A549 (cell line): ENCODE data around the gene SF3A2. TPM values are rescaled to one million over a fixed set of nuclear protein-coding genes. Genes with fewer than 3 reads are reported as not detected.
A peak's percentile ranks its signal among the peaks of the same experiment; 100 is the strongest.

Source experiments
- ATAC-seq, 2 experiments: fragments of 200-7000 bp in 1 of 2; fragments of >200 bp in 1 of 2; cut with Nextera tagmentation in 1 of 2; cut with Tn5 transposase in 1 of 2; 3 replicates each; pipeline versions ENCODE4 v1.8.0 to v1.9.1; 2018 to 2020; ENCODE audit warnings: mild to moderate bottlenecking in 1 of 2, moderate library complexity in 1 of 2
- CTCF ChIA-PET: fragments of 300-600 bp; sonication (Branson Sonifier 250); formaldehyde crosslinking; extraction: SDS; loops from one replicate; lab custom pipeline; 2021; ENCODE audit warnings: antibody characterized with exemption, inconsistent platforms; lab: Yijun Ruan, JAX
- POLR2A ChIA-PET: fragments of 350-600 bp; formaldehyde crosslinking; extraction: SDS; loops from one replicate; lab custom pipeline; 2021; ENCODE audit warnings: antibody characterized with exemption, inconsistent platforms; lab: Yijun Ruan, JAX
- DNase-seq, 2 experiments: peaks; one replicate each; pipeline versions ENCODE4 v3.0.0 to v3.0.0-alpha.2; 2011 to 2016; ENCODE audit warnings: low read depth in 1 of 2, low spot score in 1 of 2
- FAIRE-seq: peaks from 2 replicates; lab custom pipeline; 2011; peaks lifted over from hg19 to GRCh38; lab: Jason Lieb, UNC
- H3K27ac ChIP-seq, 2 experiments: fragments of >200 bp; sonication (Bioruptor Twin); formaldehyde crosslinking; 3 replicates each; pipeline ENCODE4 v1.5.1; 2016 to 2017
- H3K4me1 ChIP-seq: fragments of >200 bp; sonication (Bioruptor Twin); formaldehyde crosslinking; 3 replicates; pipeline ENCODE4 v1.6.1; 2016
- H3K4me2 ChIP-seq: fragments of >200 bp; sonication (Bioruptor Twin); formaldehyde crosslinking; 3 replicates; pipeline ENCODE4 v1.6.1; 2016
- H3K4me3 ChIP-seq: fragments of >200 bp; sonication (Bioruptor Twin); formaldehyde crosslinking; 3 replicates; pipeline ENCODE4 v1.5.1; 2016
- H3K9me3 ChIP-seq: fragments of >200 bp; sonication (Bioruptor Twin); formaldehyde crosslinking; 3 replicates; pipeline ENCODE4 v1.6.1; 2016
- BHLHE40 ChIP-seq: IDR thresholded peaks from 2 replicates; pipeline ENCODE4 v1.6.1; 2012; ENCODE audit warnings: low read depth, low read length, inconsistent platforms
- CHD2 ChIP-seq: fragments of 150-350 bp; IDR thresholded peaks from 2 replicates; pipeline ENCODE4 v1.6.1; 2014; ENCODE audit warnings: low read length; ENCODE audit not compliant: partially characterized antibody
- EHF ChIP-seq: fragments of 250-450 bp; sonication (Bioruptor Pico); IDR thresholded peaks from 2 replicates; pipeline ENCODE4 v1.5.0; 2020; ENCODE audit warnings: mild to moderate bottlenecking
- EHMT2 ChIP-seq: fragments of 200-600 bp; sonication (generic); IDR thresholded peaks from 2 replicates; pipeline ENCODE4 v1.6.1; 2016; ENCODE audit warnings: antibody characterized with exemption, low read depth, mild to moderate bottlenecking, moderate library complexity
- EP300 ChIP-seq, 2 experiments: fragments of >200 bp; sonication (Bioruptor Twin); formaldehyde crosslinking; IDR thresholded peaks; 2 replicates in 1 of 2; 3 replicates in 1 of 2; pipeline ENCODE4 v1.6.1; 2016 to 2017
- FOSB ChIP-seq: fragments of 250-450 bp; sonication (Bioruptor Pico); IDR thresholded peaks from 2 replicates; pipeline ENCODE4 v1.5.0; 2020; ENCODE audit warnings: mild to moderate bottlenecking, moderate library complexity
- FOSL2 ChIP-seq, 2 experiments: fragments of 450-650 bp in 1 of 2; fragments of >200 bp in 1 of 2; sonication (Bioruptor Twin) in 1 of 2; formaldehyde crosslinking; IDR thresholded peaks; 2 replicates each; pipeline versions ENCODE4 v1.5.0 to v1.6.1; 2016 to 2020; ENCODE audit warnings: mild to moderate bottlenecking in 1 of 2, moderate library complexity in 1 of 2
- FOXS1 ChIP-seq: fragments of 250-450 bp; sonication (Bioruptor Pico); IDR thresholded peaks from 2 replicates; pipeline ENCODE4 v1.5.0; 2020; ENCODE audit warnings: mild to moderate bottlenecking, moderate library complexity
- GATA3 ChIP-seq: IDR thresholded peaks from 2 replicates; pipeline ENCODE4 v1.6.1; 2012; ENCODE audit warnings: borderline replicate concordance
- HEYL ChIP-seq: fragments of 250-450 bp; sonication (Bioruptor Pico); IDR thresholded peaks from 2 replicates; pipeline ENCODE4 v1.8.0; 2021; ENCODE audit warnings: mild to moderate bottlenecking, moderate library complexity
- KDM1A ChIP-seq: fragments of 200-600 bp; sonication (generic); IDR thresholded peaks from 2 replicates; pipeline ENCODE4 v1.6.1; 2016; ENCODE audit warnings: low read depth, mild to moderate bottlenecking
- KDM5A ChIP-seq: fragments of 200-600 bp; sonication (generic); IDR thresholded peaks from 2 replicates; pipeline ENCODE4 v1.6.1; 2016; ENCODE audit warnings: antibody characterized with exemption, mild to moderate bottlenecking
- MAFK ChIP-seq: fragments of 450-650 bp; IDR thresholded peaks from 2 replicates; pipeline ENCODE4 v1.6.1; 2014; ENCODE audit not compliant: partially characterized antibody
- MAZ ChIP-seq: fragments of 150-350 bp; IDR thresholded peaks from 2 replicates; pipeline ENCODE4 v1.6.1; 2014; ENCODE audit warnings: antibody characterized with exemption, low read depth, low read length, borderline replicate concordance
- MYC ChIP-seq: IDR thresholded peaks from 2 replicates; pipeline ENCODE4 v1.6.1; 2012; ENCODE audit warnings: mild to moderate bottlenecking, inconsistent platforms, low read length, improper control_type of control experiment, borderline replicate concordance
- POLR2AphosphoS2 ChIP-seq: conservative IDR thresholded peaks from 2 replicates; pipeline ENCODE4 v1.6.1; 2012; ENCODE audit warnings: low read length, improper control_type of control experiment, inconsistent platforms
- RAD21 ChIP-seq, 2 experiments: fragments of >200 bp in 1 of 2; sonication (Bioruptor Twin) in 1 of 2; formaldehyde crosslinking in 1 of 2; IDR thresholded peaks in 1 of 2; conservative IDR thresholded peaks in 1 of 2; 2 replicates in 1 of 2; 3 replicates in 1 of 2; pipeline ENCODE4 v1.6.1; 2012 to 2018; ENCODE audit warnings: inconsistent platforms in 1 of 2
- RFX5 ChIP-seq: fragments of 450-650 bp; IDR thresholded peaks from 2 replicates; pipeline ENCODE4 v1.7.1; 2014; ENCODE audit warnings: antibody characterized with exemption, mild to moderate bottlenecking, moderate library complexity
- TP53 ChIP-seq: fragments of 250-450 bp; sonication (Bioruptor Pico); IDR thresholded peaks from 2 replicates; pipeline ENCODE4 v1.5.0; 2021; ENCODE audit warnings: mild to moderate bottlenecking, moderate library complexity
- ZFP36 ChIP-seq: fragments of 450-650 bp; IDR thresholded peaks from 2 replicates; pipeline ENCODE4 v1.6.1; 2014; ENCODE audit warnings: borderline replicate concordance; ENCODE audit not compliant: partially characterized antibody
- WGBS: methylation state at CpG from one replicate; pipeline ENCODE4 v1.1.6; 2017; ENCODE audit errors: missing lambda C conversion rate; 5-methylcytosine and 5-hydroxymethylcytosine counted together
- polyA plus RNA-seq, 4 experiments: library from polyadenylated mRNA; depleted of rRNA in 3 of 4; stranded (reverse); fragments of >200 nt; fragmentation: RNase III in 1 of 4; extraction: RNeasy Plus Mini Kit Qiagen cat#74134 plus additional on column Dnase treatment in 1 of 4; gene quantifications; 2 replicates in 3 of 4; 3 replicates in 1 of 4; pipeline ENCODE4 v1.2.3, GENCODE V29; 2011 to 2017
- TF ChIP-seq, protein P1 (sequence below): fragments of >200 bp; sonication (Bioruptor Twin); formaldehyde crosslinking; IDR thresholded peaks from 3 replicates; pipeline ENCODE4 v1.5.1; 2016
- TF ChIP-seq, protein P2 (sequence below): fragments of 250-450 bp; sonication (Bioruptor Pico); IDR thresholded peaks from 2 replicates; pipeline ENCODE4 v1.5.0; 2020; ENCODE audit warnings: low read depth, mild to moderate bottlenecking, moderate library complexity

The SF3A2 gene
- polyA plus RNA-seq, 2 of the 4 experiments (the other 2 are of a cell fraction): 11.9 to 68.2 TPM

DNA sequence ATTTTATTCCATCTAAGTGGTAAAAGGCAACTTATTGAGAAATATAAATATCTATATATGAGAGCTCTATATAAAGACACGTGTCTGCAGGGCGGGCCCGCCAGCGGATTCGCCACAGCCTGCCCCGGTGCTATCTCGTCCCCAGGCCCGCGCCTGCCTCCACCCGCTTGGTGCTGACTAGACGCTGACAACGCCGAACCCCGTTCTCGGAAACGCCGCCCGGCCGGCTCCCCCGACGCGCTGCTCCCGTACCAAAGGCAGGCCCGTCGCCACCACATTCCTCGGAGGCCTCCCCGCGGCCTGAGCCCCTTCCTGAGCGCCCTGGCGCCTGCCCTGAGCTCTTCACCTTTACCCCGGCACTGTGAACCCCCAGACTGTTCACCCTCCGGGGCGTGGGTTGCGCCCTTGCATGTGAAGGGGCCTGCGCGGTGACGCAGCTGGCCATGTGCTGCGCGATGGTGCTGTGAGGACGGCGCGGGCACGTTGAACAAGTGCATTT lies 6.5 kb upstream of the SF3A2 start:
- ChIA-PET CTCF (interaction anchor here (1.0 kb wide), 1 partner anchor 27 kb away, joined by 3 read pairs; no protein-coding TSS in a partner anchor), POLR2A (no interaction called here)
- WGBS: 92% methylated on average over 32 of the region's 43 CpGs
- TF ChIP-seq HEYL: no peak
- no peak for TF ChIP-seq MAFK
- TF ChIP-seq KDM5A: no peak
- no peak for TF ChIP-seq CHD2
- TF ChIP-seq FOSB (CRISPR knock-in tag): no peak
- TF ChIP-seq EP300 (IDR thresholded peaks at IDR 0.05): no peak
- no peak for TF ChIP-seq EHF (CRISPR knock-in tag)
- no peak for TF ChIP-seq KDM1A
- no peak for TF ChIP-seq FOSL2 (IDR thresholded peaks at IDR 0.05)
- no peak for TF ChIP-seq FOSL2 (CRISPR knock-in tag; IDR thresholded peaks at IDR 0.05)
- TF ChIP-seq, protein P1, sequence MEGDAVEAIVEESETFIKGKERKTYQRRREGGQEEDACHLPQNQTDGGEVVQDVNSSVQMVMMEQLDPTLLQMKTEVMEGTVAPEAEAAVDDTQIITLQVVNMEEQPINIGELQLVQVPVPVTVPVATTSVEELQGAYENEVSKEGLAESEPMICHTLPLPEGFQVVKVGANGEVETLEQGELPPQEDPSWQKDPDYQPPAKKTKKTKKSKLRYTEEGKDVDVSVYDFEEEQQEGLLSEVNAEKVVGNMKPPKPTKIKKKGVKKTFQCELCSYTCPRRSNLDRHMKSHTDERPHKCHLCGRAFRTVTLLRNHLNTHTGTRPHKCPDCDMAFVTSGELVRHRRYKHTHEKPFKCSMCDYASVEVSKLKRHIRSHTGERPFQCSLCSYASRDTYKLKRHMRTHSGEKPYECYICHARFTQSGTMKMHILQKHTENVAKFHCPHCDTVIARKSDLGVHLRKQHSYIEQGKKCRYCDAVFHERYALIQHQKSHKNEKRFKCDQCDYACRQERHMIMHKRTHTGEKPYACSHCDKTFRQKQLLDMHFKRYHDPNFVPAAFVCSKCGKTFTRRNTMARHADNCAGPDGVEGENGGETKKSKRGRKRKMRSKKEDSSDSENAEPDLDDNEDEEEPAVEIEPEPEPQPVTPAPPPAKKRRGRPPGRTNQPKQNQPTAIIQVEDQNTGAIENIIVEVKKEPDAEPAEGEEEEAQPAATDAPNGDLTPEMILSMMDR: no peak
- no peak for TF ChIP-seq BHLHE40
- TF ChIP-seq ZFP36: no peak
- TF ChIP-seq, protein P2, sequence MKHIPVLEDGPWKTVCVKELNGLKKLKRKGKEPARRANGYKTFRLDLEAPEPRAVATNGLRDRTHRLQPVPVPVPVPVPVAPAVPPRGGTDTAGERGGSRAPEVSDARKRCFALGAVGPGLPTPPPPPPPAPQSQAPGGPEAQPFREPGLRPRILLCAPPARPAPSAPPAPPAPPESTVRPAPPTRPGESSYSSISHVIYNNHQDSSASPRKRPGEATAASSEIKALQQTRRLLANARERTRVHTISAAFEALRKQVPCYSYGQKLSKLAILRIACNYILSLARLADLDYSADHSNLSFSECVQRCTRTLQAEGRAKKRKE (CRISPR knock-in tag): no peak
- no peak for TF ChIP-seq MYC
- TF ChIP-seq TP53 (CRISPR knock-in tag): no peak
- TF ChIP-seq MAZ: no peak
- no peak for TF ChIP-seq EHMT2
- no peak for TF ChIP-seq GATA3
- no peak for TF ChIP-seq RAD21 (conservative IDR thresholded peaks at IDR 0.05 in 1 of 2, IDR thresholded peaks at IDR 0.05 in 1 of 2)
- no peak for TF ChIP-seq RFX5
- Histone ChIP-seq H3K4me1 (no peaks in the 10 kb centered on the region; the same call in 2 of the 3 replicates), H3K9me3 (no peaks in the 10 kb centered on the region), H3K4me2 (no peak overlapping the region), H3K4me3 (no peak overlapping the region), H3K27ac (no peak overlapping the region)
- FAIRE-seq: no peak
- DNase-seq: no peak
- no peak for ATAC-seq

- peak overlapping the region in 1 of 2 experiments; percentile 8; a peak in 1 of 6 replicates for H3K27ac ChIP-seq
Measured at GRCh38 chr19:2230807-2231533, 5.7 kb upstream of the SF3A2 start.

More at GRCh38 chr19:2230807-2231533, 5.7 kb upstream of the SF3A2 start:
- POLR2A ChIA-PET: no interaction called here
- CTCF ChIA-PET: interaction anchor here (1.0 to 1.1 kb wide), 3 partner anchors 75 to 211 kb away, joined by 3 read pairs; no protein-coding TSS in a partner anchor
- WGBS: 72% methylated on average over 9 of the region's 12 CpGs
- ATAC-seq: peak; percentile 15 to 16; a peak in 3 of 6 replicates
- H3K4me3 ChIP-seq: no peak overlapping the region
- no peak for TF ChIP-seq FOXS1
- TF ChIP-seq POLR2AphosphoS2: 0 out of 2 replicates have a peak, but pooled peaks have one; percentile 3
- H3K4me2 ChIP-seq: no peak overlapping the region
- H3K4me1 ChIP-seq: no peaks in the 10 kb centered on the region; the same call in 2 of the 3 replicates
- DNase-seq: no peak
- no peaks in the 10 kb centered on the region for H3K9me3 ChIP-seq
- no peak for FAIRE-seq
